ENCODE measurements around the gene REG1B. TPM values are rescaled to one million over a fixed set of nuclear protein-coding genes. Genes with fewer than 3 reads are reported as not detected.

Gene REG1B
- polyA plus RNA-seq, 2 of the 4 experiments (the other 2 are of a cell fraction) = not detected

DNA sequence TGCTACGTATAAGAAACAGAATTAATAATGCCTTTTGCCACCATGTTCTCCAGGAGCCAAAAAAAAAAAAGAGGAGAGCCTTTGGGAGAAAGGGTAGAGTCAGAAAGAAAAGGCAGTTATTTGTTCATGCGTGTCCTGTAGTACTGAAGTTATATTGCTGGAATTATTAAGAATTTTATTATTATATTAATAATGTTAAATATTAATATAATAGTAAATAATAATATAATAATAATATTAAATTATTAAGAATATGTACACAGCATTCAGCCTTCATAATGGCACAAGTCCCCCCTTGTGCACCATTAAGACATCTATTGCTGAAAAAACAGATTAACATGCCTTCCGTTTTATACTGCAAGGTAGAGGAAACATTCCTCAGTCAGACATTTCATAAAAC lies 40.6 kb upstream of the REG1B start:
- WGBS (ENCODE audit: missing lambda C conversion rate) = 22% methylated on average over 3 of the region's 3 CpGs
- H3K27ac ChIP-seq = no peak overlapping the region
- H3K4me3 ChIP-seq = no peak overlapping the region
- TF ChIP-seq MAFK (IDR thresholded peaks at IDR 0.05; ENCODE audit: partially characterized antibody) (no peak), PBX3 (IDR thresholded peaks at IDR 0.05) (no peak)
- ChIA-PET POLR2A (no interaction called here), CTCF (no interaction called here)
- no peaks in the 10 kb centered on the region for H3K4me1 ChIP-seq
- ATAC-seq = no peak
- H3K4me2 ChIP-seq = no peak overlapping the region
- DNase-seq (ENCODE audit: low read depth in 1 of 2, low spot score in 1 of 2) = no peak
- H3K9me3 ChIP-seq = no peaks in the 10 kb centered on the region; the same call in 2 of the 3 replicates
- no peak for FAIRE-seq

- 59% methylated on average over 3 of the region's 3 CpGs for WGBS (ENCODE audit: missing lambda C conversion rate)
- ChIA-PET POLR2A (no interaction called here), CTCF (no interaction called here)
- FAIRE-seq = no peak
- no peak for ATAC-seq
- no peak overlapping the region for H3K4me2 ChIP-seq
- TF ChIP-seq RFX5 (IDR thresholded peaks at IDR 0.05) (no peak), HDAC2 (IDR thresholded peaks at IDR 0.05) (no peak), JUNB (IDR thresholded peaks at IDR 0.05) (no peak), FOSB (CRISPR knock-in tag; IDR thresholded peaks at IDR 0.05) (no peak), ZFP36 (IDR thresholded peaks at IDR 0.05; ENCODE audit: borderline replicate concordance, partially characterized antibody) (no peak), FOSL2 (IDR thresholded peaks at IDR 0.05) (no peak), FOSL2 (CRISPR knock-in tag; IDR thresholded peaks at IDR 0.05) (no peak), SMC3 (IDR thresholded peaks at IDR 0.05) (no peak), RNF2 (IDR thresholded peaks at IDR 0.05; ENCODE audit: borderline replicate concordance, low read depth) (no peak), HOXB13 (CRISPR knock-in tag; IDR thresholded peaks at IDR 0.05; ENCODE audit: low read depth) (no peak), HEYL (CRISPR knock-in tag; IDR thresholded peaks at IDR 0.05) (no peak), ZSCAN20 (CRISPR knock-in tag; IDR thresholded peaks at IDR 0.05) (no peak), HOXA7 (CRISPR knock-in tag; IDR thresholded peaks at IDR 0.05) (no peak), ZC3H11A (IDR thresholded peaks at IDR 0.05) (no peak)
- TF ChIP-seq, protein P1, sequence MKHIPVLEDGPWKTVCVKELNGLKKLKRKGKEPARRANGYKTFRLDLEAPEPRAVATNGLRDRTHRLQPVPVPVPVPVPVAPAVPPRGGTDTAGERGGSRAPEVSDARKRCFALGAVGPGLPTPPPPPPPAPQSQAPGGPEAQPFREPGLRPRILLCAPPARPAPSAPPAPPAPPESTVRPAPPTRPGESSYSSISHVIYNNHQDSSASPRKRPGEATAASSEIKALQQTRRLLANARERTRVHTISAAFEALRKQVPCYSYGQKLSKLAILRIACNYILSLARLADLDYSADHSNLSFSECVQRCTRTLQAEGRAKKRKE (CRISPR knock-in tag; IDR thresholded peaks at IDR 0.05; ENCODE audit: low read depth) = no peak
- TF ChIP-seq, protein P2, sequence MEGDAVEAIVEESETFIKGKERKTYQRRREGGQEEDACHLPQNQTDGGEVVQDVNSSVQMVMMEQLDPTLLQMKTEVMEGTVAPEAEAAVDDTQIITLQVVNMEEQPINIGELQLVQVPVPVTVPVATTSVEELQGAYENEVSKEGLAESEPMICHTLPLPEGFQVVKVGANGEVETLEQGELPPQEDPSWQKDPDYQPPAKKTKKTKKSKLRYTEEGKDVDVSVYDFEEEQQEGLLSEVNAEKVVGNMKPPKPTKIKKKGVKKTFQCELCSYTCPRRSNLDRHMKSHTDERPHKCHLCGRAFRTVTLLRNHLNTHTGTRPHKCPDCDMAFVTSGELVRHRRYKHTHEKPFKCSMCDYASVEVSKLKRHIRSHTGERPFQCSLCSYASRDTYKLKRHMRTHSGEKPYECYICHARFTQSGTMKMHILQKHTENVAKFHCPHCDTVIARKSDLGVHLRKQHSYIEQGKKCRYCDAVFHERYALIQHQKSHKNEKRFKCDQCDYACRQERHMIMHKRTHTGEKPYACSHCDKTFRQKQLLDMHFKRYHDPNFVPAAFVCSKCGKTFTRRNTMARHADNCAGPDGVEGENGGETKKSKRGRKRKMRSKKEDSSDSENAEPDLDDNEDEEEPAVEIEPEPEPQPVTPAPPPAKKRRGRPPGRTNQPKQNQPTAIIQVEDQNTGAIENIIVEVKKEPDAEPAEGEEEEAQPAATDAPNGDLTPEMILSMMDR (IDR thresholded peaks at IDR 0.05) = no peak
- DNase-seq (ENCODE audit: low read depth in 1 of 2, low spot score in 1 of 2) = no peak
- no peak overlapping the region for H3K4me3 ChIP-seq
- no peaks in the 10 kb centered on the region for H3K4me1 ChIP-seq
- no peak overlapping the region for H3K27ac ChIP-seq
- no peaks in the 10 kb centered on the region; the same call in 2 of the 3 replicates for H3K9me3 ChIP-seq
These were observed 37.9 kb upstream of the REG1B start for GRCh38 chr2:79125721-79125985.

DNA sequence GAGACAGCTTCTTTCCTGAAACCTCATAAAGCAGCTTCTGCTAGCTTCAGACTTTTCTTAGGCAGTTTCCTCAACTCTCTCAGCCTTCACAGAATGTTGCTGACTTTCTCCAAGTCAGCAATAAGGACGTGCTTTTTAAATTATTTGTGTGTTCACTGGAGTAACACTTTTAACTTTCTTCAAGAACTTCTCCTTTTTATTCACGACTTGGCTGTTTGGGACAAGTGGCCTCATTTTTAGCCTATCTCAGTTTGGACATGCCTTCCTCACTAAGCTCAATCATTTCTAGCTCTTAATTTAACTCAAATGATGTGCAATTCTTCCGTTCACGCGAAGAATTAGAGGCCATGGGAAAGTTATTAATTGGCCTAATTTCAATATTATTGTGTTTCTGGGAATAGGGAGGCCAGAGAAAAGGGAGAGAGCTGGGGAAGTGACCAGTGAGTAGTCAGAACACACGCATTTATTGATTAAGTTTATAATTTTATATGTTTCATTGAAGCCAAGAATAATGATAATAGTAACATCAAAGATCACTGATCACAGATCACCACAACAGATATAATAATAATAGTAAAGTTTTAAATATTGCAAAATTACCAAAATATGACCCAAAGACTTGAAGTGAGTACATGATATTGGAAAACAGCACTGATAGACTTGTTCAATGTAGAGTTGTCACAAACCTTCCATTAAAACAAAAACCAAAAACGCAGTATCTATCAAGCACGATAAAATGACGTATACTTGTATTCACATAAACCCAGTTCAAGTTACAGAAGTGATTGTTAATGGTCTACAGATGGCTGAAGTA lies 37.3 kb upstream of the REG1B start:
- ChIA-PET CTCF (no interaction called here), POLR2A (no interaction called here)
- Histone ChIP-seq H3K9me3 (no peaks in the 10 kb centered on the region; the same call in 2 of the 3 replicates), H3K27ac (no peak overlapping the region), H3K4me2 (no peak overlapping the region), H3K4me3 (no peak overlapping the region), H3K4me1 (no peaks in the 10 kb centered on the region)
- TF ChIP-seq RNF2 (IDR thresholded peaks at IDR 0.05; ENCODE audit: borderline replicate concordance, low read depth) = no peak
- TF ChIP-seq, protein P1 (CRISPR knock-in tag; IDR thresholded peaks at IDR 0.05; ENCODE audit: low read depth) = no peak
- no peak for TF ChIP-seq RAD21 (conservative IDR thresholded peaks at IDR 0.05 in 1 of 2, IDR thresholded peaks at IDR 0.05 in 1 of 2)
- TF ChIP-seq HOXB13 (CRISPR knock-in tag; IDR thresholded peaks at IDR 0.05; ENCODE audit: low read depth) = no peak
- TF ChIP-seq, protein P2 (IDR thresholded peaks at IDR 0.05) = no peak
- TF ChIP-seq EP300 (IDR thresholded peaks at IDR 0.05) = no peak
- no peak for TF ChIP-seq NR3C1 (IDR thresholded peaks at IDR 0.05)
- no peak for TF ChIP-seq EHF (CRISPR knock-in tag; IDR thresholded peaks at IDR 0.05)
- TF ChIP-seq FOSB (CRISPR knock-in tag; IDR thresholded peaks at IDR 0.05) = no peak
- TF ChIP-seq MYC (IDR thresholded peaks at IDR 0.05; ENCODE audit: borderline replicate concordance, low read length) = no peak
- TF ChIP-seq HEYL (CRISPR knock-in tag; IDR thresholded peaks at IDR 0.05) = no peak
- TF ChIP-seq MAFK (IDR thresholded peaks at IDR 0.05; ENCODE audit: partially characterized antibody) = no peak
- no peak for TF ChIP-seq CBX2 (IDR thresholded peaks at IDR 0.05; ENCODE audit: borderline replicate concordance, low read depth)
- ATAC-seq (no peak), DNase-seq (ENCODE audit: low read depth in 1 of 2, low spot score in 1 of 2) (no peak), FAIRE-seq (no peak)
- 22% methylated on average over 9 of the region's 9 CpGs for WGBS (ENCODE audit: missing lambda C conversion rate)
